Measurements from ENCODE around the gene MRTO4.
A peak's percentile ranks its signal among the peaks of the same experiment; 100 is the strongest.
"Not testable (repeated sequence)": the region's sequence is repeated elsewhere in the genome, so short reads cannot be mapped to it uniquely, and the experiment has no call there.

The MRTO4 gene

DNA sequence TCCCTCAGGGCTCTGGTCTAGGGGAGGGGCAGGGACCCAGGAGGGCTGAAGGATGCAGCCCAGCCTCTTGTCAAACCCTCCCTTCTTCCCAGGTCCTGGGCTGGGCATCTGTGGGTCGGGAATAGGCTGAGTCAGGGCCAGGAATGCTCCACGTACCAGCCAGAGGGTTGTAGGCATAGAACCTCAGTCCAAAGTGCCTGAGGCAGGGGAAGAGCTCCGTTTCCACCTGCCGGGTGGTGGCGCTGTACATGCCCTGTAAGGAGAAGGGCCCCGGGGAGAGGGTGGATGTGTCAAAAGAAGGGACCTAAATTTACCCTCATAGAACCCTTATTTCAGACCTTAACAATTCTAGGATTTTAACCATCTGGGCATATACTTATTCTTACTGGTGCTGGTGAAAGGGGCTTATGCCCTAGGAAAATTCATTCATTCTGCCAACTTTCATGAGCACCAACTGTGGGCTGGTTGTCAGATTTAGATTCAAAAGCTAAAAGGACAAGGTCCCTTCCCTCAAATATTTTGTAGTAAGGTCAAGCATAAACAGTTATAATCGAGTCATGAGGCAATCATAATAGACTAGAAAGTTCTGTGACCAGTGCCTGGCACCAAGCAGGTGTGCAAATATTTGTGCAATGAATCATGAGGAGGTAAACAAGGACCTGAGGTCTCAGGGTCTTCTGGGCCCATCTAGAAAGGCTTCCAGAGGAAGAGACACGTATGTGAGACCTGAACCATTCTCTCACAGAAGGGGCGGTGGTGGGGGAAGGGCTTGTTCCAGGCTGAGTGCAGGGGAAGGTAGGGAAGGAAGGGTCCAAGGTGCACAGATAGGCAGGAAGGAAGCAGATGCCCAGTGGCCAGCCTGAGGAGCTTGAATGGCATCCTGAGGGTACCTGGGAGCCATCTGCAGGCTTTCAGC lies 18.1 kb downstream of the MRTO4 start:
- H3K9me3 ChIP-seq (ENCODE audit: control insufficient read depth in 5 of 5, low read length in 5 of 5); H3K36me3 ChIP-seq (ENCODE audit: control insufficient read depth in 5 of 5, insufficient read depth in 5 of 5, low read length in 5 of 5); H3K27me3 ChIP-seq (ENCODE audit: control insufficient read depth in 5 of 5, insufficient read depth in 4 of 5, low read length in 5 of 5); H3K4me3 ChIP-seq (ENCODE audit: low read depth in 1 of 5, low read length in 5 of 5); H3K9ac ChIP-seq (ENCODE audit: low read length in 5 of 5); H3K4me1 ChIP-seq (ENCODE audit: control insufficient read depth in 5 of 5, insufficient read depth in 5 of 5, low read length in 5 of 5); H3K27ac ChIP-seq (ENCODE audit: low read depth, low read length): not testable (repeated sequence)

DNA sequence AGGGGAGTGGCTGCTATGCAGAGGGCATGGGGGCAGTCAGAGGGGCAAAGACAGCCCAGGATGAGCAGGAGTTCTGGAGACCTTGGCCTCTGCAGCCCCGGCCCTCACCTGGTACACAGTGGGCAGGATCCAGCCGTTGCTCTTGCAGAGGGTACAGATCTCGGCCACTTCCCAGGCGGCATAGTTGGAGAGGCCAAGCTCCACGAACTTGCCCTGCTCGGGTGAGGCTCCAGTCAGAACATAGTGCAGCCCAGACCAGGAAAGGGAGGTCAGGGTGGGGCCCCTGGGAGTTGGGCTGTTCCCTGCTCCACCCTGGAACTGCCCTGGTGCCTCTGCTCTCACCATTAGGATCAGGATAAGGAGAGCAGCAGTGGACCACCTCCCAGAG lies 18.7 kb downstream of the MRTO4 start:
- H3K27ac ChIP-seq (ENCODE audit: low read depth, low read length); H3K9ac ChIP-seq (ENCODE audit: low read length in 5 of 5); H3K4me3 ChIP-seq (ENCODE audit: low read depth in 1 of 5, low read length in 5 of 5); H3K36me3 ChIP-seq (ENCODE audit: control insufficient read depth in 5 of 5, insufficient read depth in 5 of 5, low read length in 5 of 5); H3K9me3 ChIP-seq (ENCODE audit: control insufficient read depth in 5 of 5, low read length in 5 of 5); H3K4me1 ChIP-seq (ENCODE audit: control insufficient read depth in 5 of 5, insufficient read depth in 5 of 5, low read length in 5 of 5); H3K27me3 ChIP-seq (ENCODE audit: control insufficient read depth in 5 of 5, insufficient read depth in 4 of 5, low read length in 5 of 5): not testable (repeated sequence)

DNA sequence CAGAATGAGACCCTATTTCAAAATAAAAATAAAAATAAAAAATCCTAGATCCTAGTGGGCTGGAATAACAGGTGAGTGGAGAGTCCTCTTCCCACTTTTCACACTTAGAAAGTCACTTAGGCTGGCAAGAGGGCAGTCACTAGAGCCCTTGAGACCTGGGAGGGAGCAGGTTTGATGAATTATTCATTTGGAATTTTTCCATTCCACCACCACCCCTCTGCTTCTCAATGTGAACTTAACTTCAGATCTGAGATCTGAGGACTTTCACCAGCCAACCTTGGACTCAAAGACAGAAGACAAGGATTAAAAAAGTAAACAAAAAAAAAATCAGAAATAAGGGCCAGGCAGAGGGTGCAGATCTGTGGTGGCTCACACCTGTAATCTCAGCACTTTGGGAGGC lies 20.5 kb downstream of the MRTO4 start:
- peaks cover 0 to 8% (median 3%) of the 10 kb centered on the region in 5 donors for H3K9me3 ChIP-seq (ENCODE audit: control insufficient read depth in 5 of 5, low read length in 5 of 5)
- H3K4me1 ChIP-seq (ENCODE audit: control insufficient read depth in 5 of 5, insufficient read depth in 5 of 5, low read length in 5 of 5) = peaks cover 0 to 3% (median 0%) of the 10 kb centered on the region in 5 donors
- no peak overlapping the region for H3K9ac ChIP-seq (ENCODE audit: low read length in 5 of 5)
- no peak overlapping the region for H3K27ac ChIP-seq (ENCODE audit: low read depth, low read length)
- no peak overlapping the region for H3K4me3 ChIP-seq (ENCODE audit: low read depth in 1 of 5, low read length in 5 of 5)
- H3K27me3 ChIP-seq (ENCODE audit: control insufficient read depth in 5 of 5, insufficient read depth in 4 of 5, low read length in 5 of 5) = peaks cover 0 to 5% (median 3%) of the 10 kb centered on the region in 5 donors
- H3K36me3 ChIP-seq (ENCODE audit: control insufficient read depth in 5 of 5, insufficient read depth in 5 of 5, low read length in 5 of 5) = peaks cover 0 to 5% (median 0%) of the 10 kb centered on the region in 5 donors

DNA sequence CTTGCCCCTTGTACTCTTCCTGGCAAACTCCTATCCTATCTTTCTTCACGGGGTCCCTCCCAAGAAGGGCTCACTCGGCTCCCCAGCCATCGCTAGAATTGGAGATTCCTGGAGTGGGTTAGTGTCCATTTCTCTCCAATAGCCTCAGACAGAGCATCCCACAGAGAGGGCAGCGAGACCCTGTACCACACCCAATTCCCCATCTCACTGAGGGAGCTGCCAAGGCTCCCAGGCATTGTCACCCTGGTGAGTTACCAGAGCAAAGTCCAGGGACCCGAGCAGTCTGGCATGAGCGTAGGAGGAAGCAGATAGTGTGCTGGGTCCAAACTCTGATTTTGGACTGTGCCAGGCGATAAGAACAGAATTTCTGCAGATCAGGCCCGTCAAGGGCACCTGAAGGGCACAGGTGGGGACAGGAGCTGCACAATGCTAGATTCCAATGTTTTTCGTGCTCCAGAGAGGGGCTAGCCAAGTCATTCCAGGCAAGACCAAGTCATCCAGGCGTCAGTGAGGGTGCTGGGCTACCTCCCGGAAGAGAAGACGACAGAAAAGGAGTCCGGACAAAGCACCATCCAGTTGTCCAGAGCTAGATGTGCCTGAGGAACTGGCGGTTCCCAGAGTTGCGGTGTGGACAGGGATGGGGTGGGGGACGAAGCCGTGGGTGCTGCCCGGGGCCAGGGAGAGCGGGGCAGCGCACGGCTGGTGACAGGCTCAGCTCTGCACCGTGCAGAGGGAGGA lies 21.7 kb downstream of the MRTO4 start:
- peaks cover 0 to 5% (median 3%) of the 10 kb centered on the region in 5 donors for H3K27me3 ChIP-seq (ENCODE audit: control insufficient read depth in 5 of 5, insufficient read depth in 4 of 5, low read length in 5 of 5)
- H3K4me3 ChIP-seq (ENCODE audit: low read depth in 1 of 5, low read length in 5 of 5) = no peak overlapping the region
- no peak overlapping the region for H3K9ac ChIP-seq (ENCODE audit: low read length in 5 of 5)
- no peak overlapping the region for H3K27ac ChIP-seq (ENCODE audit: low read depth, low read length)
- peaks cover 0 to 13% (median 3%) of the 10 kb centered on the region in 5 donors for H3K9me3 ChIP-seq (ENCODE audit: control insufficient read depth in 5 of 5, low read length in 5 of 5)
- peaks cover 0 to 5% (median 0%) of the 10 kb centered on the region in 5 donors for H3K36me3 ChIP-seq (ENCODE audit: control insufficient read depth in 5 of 5, insufficient read depth in 5 of 5, low read length in 5 of 5)
- peaks cover 0 to 3% (median 0%) of the 10 kb centered on the region in 5 donors for H3K4me1 ChIP-seq (ENCODE audit: control insufficient read depth in 5 of 5, insufficient read depth in 5 of 5, low read length in 5 of 5)

DNA sequence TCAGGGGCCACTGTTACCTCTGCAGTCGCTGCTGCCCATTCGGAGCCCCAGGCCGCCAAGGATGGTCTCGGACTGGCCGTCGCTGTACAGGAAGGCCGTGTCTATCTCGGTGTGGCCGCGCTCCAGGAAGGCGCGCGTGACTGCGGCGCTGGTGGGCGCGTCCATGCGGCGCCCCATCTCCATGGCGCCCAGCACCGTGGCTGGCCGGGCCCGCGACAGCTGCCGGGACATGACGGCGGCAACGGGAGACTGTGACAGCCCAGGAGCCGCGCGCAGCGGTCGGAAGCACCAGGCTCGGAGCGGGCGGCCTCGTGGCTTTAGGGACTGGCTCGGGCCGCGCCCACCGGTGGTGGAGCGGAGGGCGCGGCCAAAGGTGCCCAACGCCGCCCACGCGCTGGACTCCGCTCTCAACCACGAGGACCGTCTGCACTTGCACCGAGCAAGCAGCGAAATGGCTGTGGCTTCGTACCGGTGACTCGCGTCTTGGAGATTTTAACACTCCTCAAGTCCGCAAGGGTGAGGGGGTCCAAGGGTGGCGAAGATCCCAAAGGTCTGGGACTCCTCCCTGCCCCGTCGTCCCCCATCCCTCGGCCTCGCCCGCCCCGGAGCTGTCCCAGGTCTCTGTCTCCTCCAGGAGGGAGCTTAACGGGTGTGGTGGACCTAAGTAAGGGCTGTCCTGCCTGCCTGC lies 22.4 kb downstream of the MRTO4 start:
- not testable (repeated sequence) for H3K9ac ChIP-seq (ENCODE audit: low read length in 5 of 5); H3K36me3 ChIP-seq (ENCODE audit: control insufficient read depth in 5 of 5, insufficient read depth in 5 of 5, low read length in 5 of 5); H3K27me3 ChIP-seq (ENCODE audit: control insufficient read depth in 5 of 5, insufficient read depth in 4 of 5, low read length in 5 of 5); H3K4me1 ChIP-seq (ENCODE audit: control insufficient read depth in 5 of 5, insufficient read depth in 5 of 5, low read length in 5 of 5); H3K27ac ChIP-seq (ENCODE audit: low read depth, low read length)
- H3K4me3 ChIP-seq (ENCODE audit: low read depth in 1 of 5, low read length in 5 of 5) = peak overlapping the region in 1 of 5 donors; percentile 30
- H3K9me3 ChIP-seq (ENCODE audit: control insufficient read depth in 5 of 5, low read length in 5 of 5) = peaks cover 0 to 13% (median 3%) of the 10 kb centered on the region in 5 donors

DNA sequence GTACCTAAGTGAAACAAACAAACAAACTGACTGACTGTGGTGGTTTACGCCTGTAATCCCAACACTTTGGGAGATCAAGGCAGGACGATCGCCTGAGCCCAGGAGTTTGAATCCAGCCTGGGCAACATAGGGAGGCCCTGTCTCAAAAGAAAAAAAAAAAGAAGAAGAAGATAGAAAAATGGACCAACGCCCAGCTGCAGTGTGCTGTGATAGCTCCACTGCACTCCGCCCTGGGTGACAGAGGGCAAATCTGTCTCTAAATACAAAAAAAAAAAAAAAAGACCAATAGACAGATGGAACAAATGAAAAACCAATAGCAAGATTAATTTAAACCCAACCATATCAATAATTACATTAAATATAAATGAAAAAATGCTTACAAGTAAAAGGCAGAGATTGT lies 23.0 kb downstream of the MRTO4 start:
- Histone ChIP-seq H3K9ac (ENCODE audit: low read length in 5 of 5) (no peak overlapping the region), H3K27ac (ENCODE audit: low read depth, low read length) (no peak overlapping the region), H3K27me3 (ENCODE audit: control insufficient read depth in 5 of 5, insufficient read depth in 4 of 5, low read length in 5 of 5) (peaks cover 0 to 5% (median 3%) of the 10 kb centered on the region in 5 donors), H3K4me3 (ENCODE audit: low read depth in 1 of 5, low read length in 5 of 5) (peak overlapping the region in 1 of 5 donors; percentile 30), H3K9me3 (ENCODE audit: control insufficient read depth in 5 of 5, low read length in 5 of 5) (peaks cover 0 to 13% (median 3%) of the 10 kb centered on the region in 5 donors), H3K4me1 (ENCODE audit: control insufficient read depth in 5 of 5, insufficient read depth in 5 of 5, low read length in 5 of 5) (peaks cover 0 to 3% (median 0%) of the 10 kb centered on the region in 5 donors), H3K36me3 (ENCODE audit: control insufficient read depth in 5 of 5, insufficient read depth in 5 of 5, low read length in 5 of 5) (peaks cover 0 to 5% (median 0%) of the 10 kb centered on the region in 5 donors)

DNA sequence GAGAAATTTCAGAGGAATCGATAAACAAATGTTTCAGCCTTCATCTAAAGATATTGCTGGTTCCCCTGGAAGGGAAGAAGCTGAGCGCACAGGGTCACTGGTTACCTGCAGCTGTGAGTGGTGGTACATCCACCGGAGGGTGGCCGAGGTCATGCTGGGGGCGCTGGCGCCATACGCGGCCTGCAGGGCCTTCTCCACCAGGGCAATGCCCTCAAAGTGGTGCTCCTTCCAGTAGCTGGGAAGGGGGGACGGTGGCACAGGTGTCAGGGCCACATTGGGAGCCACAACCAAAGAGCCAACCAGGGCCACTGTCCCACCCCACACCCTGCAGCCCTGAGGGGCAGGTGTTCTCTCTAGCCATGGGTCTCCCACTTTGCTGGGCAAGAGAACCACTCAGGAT lies 32.3 kb downstream of the MRTO4 start:
- H3K4me1 ChIP-seq (ENCODE audit: control insufficient read depth in 5 of 5, insufficient read depth in 5 of 5, low read length in 5 of 5) = peaks cover 0 to 8% (median 4%) of the 10 kb centered on the region in 5 donors
- H3K27ac ChIP-seq (ENCODE audit: low read depth, low read length) = no peak overlapping the region
- no peaks in the 10 kb centered on the region for H3K9me3 ChIP-seq (ENCODE audit: control insufficient read depth in 5 of 5, low read length in 5 of 5)
- H3K27me3 ChIP-seq (ENCODE audit: control insufficient read depth in 5 of 5, insufficient read depth in 4 of 5, low read length in 5 of 5) = no peaks in the 10 kb centered on the region
- H3K36me3 ChIP-seq (ENCODE audit: control insufficient read depth in 5 of 5, insufficient read depth in 5 of 5, low read length in 5 of 5) = peaks cover 0 to 5% (median 2%) of the 10 kb centered on the region in 5 donors
- no peak overlapping the region for H3K4me3 ChIP-seq (ENCODE audit: low read depth in 1 of 5, low read length in 5 of 5)
- no peak overlapping the region for H3K9ac ChIP-seq (ENCODE audit: low read length in 5 of 5)

DNA sequence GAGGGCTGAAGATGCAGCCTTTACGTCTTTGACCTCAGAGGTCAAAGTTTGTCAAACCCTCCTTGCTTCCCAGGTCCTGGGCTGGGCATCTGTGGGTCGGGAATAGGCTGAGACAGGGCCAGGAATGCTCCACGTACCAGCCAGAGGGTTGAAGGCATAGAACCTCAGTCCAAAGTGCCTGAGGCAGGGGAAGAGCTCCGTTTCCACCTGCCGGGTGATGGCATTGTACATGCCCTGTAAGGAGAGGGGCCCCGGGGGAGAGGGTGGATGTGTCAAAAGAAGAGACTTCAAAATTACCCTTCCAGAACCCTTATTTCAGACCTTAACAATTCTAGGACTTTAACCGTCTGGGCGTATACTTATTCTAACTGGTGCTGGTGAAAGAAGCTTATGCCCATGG lies 33.3 kb downstream of the MRTO4 start:
- Histone ChIP-seq H3K27me3 (ENCODE audit: control insufficient read depth in 5 of 5, insufficient read depth in 4 of 5, low read length in 5 of 5) (no peaks in the 10 kb centered on the region), H3K36me3 (ENCODE audit: control insufficient read depth in 5 of 5, insufficient read depth in 5 of 5, low read length in 5 of 5) (peaks cover 0 to 5% (median 2%) of the 10 kb centered on the region in 5 donors), H3K9me3 (ENCODE audit: control insufficient read depth in 5 of 5, low read length in 5 of 5) (no peaks in the 10 kb centered on the region), H3K27ac (ENCODE audit: low read depth, low read length) (no peak overlapping the region), H3K4me3 (ENCODE audit: low read depth in 1 of 5, low read length in 5 of 5) (no peak overlapping the region), H3K9ac (ENCODE audit: low read length in 5 of 5) (no peak overlapping the region), H3K4me1 (ENCODE audit: control insufficient read depth in 5 of 5, insufficient read depth in 5 of 5, low read length in 5 of 5) (peaks cover 0 to 13% (median 10%) of the 10 kb centered on the region in 5 donors)

DNA sequence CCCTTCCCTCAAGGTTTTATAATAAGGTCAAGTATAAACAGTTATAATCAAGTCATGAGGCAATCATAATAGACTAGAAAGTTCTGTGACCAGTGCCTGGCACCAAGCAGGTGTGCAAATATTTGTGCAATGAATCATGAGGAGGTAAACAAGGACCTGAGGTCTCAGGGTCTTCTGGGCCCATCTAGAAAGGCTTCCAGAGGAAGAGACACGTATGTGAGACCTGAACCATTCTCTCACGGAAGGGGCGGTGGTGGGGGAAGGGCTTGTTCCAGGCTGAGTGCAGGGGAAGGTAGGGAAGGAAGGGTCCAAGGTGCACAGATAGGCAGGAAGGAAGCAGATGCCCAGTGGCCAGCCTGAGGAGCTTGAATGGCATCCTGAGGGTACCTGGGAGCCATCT lies 33.8 kb downstream of the MRTO4 start:
- not testable (repeated sequence) for H3K9me3 ChIP-seq (ENCODE audit: control insufficient read depth in 5 of 5, low read length in 5 of 5); H3K27me3 ChIP-seq (ENCODE audit: control insufficient read depth in 5 of 5, insufficient read depth in 4 of 5, low read length in 5 of 5); H3K9ac ChIP-seq (ENCODE audit: low read length in 5 of 5); H3K27ac ChIP-seq (ENCODE audit: low read depth, low read length); H3K36me3 ChIP-seq (ENCODE audit: control insufficient read depth in 5 of 5, insufficient read depth in 5 of 5, low read length in 5 of 5); H3K4me3 ChIP-seq (ENCODE audit: low read depth in 1 of 5, low read length in 5 of 5)
- peaks cover 0 to 13% (median 10%) of the 10 kb centered on the region in 5 donors for H3K4me1 ChIP-seq (ENCODE audit: control insufficient read depth in 5 of 5, insufficient read depth in 5 of 5, low read length in 5 of 5)
